Hepatocyte (in vitro differentiated cells): ENCODE measurements around the gene SDF2L1.

Experiments used
- CTCF ChIP-seq: fragments of 200-600 bp; sonication (generic); IDR thresholded peaks from 2 replicates; pipeline ENCODE4 v1.5.1; 2016; ENCODE audit warnings: antibody characterized with exemption, mild to moderate bottlenecking; ENCODE audit not compliant: poor library complexity
- EZH2 ChIP-seq: fragments of 200-600 bp; sonication (generic); IDR thresholded peaks from 2 replicates; pipeline ENCODE4 v1.6.1; 2016; ENCODE audit warnings: antibody characterized with exemption, mild to moderate bottlenecking, borderline replicate concordance

- TF ChIP-seq CTCF (no peak), EZH2 (no peak)
These were observed 38.1 kb upstream of the SDF2L1 start for GRCh38 chr22:21603973-21604372.
